H1 (cell line): ENCODE data around the gene MBD1. TPM values are rescaled to one million over a fixed set of nuclear protein-coding genes. Genes with fewer than 3 reads are reported as not detected.

Experiments used
- CTCF ChIA-PET: fragments of 300-600 bp; sonication (Branson Sonifier 250); formaldehyde crosslinking; loops from one replicate; lab custom pipeline; 2021; ENCODE audit not compliant: partially characterized antibody; lab: Charles Lee
- POLR2A ChIA-PET: fragments of 300-600 bp; sonication (Branson Sonifier 250); formaldehyde crosslinking; loops from one replicate; lab custom pipeline; 2021; ENCODE audit warnings: inconsistent platforms; ENCODE audit not compliant: partially characterized antibody; lab: Charles Lee
- DNase-seq, 2 experiments: peaks; one replicate each; pipeline versions ENCODE4 v3.0.0 to v3.0.0-alpha.2; 2010 to 2022; ENCODE audit warnings: low spot score in 2 of 2, low read depth in 1 of 2, mixed read lengths in 1 of 2
- FAIRE-seq: peaks from 2 replicates; lab custom pipeline; 2011; peaks lifted over from hg19 to GRCh38; lab: Jason Lieb, UNC
- H2AFZ ChIP-seq: 2 replicates; pipeline ENCODE4 v1.8.1; 2012; ENCODE audit warnings: low read length, inconsistent platforms
- H2AK5ac ChIP-seq: 2 replicates; pipeline ENCODE4 v1.6.1; 2013; ENCODE audit warnings: low read depth, low read length
- H2BK120ac ChIP-seq: replicated peaks from 2 replicates; pipeline ENCODE3; 2013; ENCODE audit warnings: low read depth, low read length, inconsistent platforms
- H2BK12ac ChIP-seq: 2 replicates; pipeline ENCODE4 v1.6.1; 2013; ENCODE audit warnings: low read depth, low read length
- H2BK15ac ChIP-seq: 2 replicates; pipeline ENCODE4 v1.6.1; 2013; ENCODE audit warnings: low read length
- H2BK20ac ChIP-seq: 2 replicates; pipeline ENCODE4 v1.6.1; 2013; ENCODE audit warnings: low read length
- H2BK5ac ChIP-seq: 2 replicates; pipeline ENCODE4 v1.6.1; 2013; ENCODE audit warnings: low read depth, low read length
- H3K14ac ChIP-seq: 2 replicates; pipeline ENCODE4 v1.6.1; 2013; ENCODE audit warnings: inconsistent platforms; ENCODE audit not compliant: insufficient read length
- H3K18ac ChIP-seq: 2 replicates; pipeline ENCODE4 v1.6.1; 2013; ENCODE audit warnings: low read length; ENCODE audit errors: extremely low read depth
- H3K23ac ChIP-seq: 2 replicates; pipeline ENCODE4 v1.6.1; 2013; ENCODE audit warnings: inconsistent platforms; ENCODE audit not compliant: insufficient read length
- H3K23me2 ChIP-seq: 2 replicates; pipeline ENCODE4 v1.6.1; 2013; ENCODE audit warnings: low read depth, low read length
- H3K27ac ChIP-seq: 2 replicates; pipeline ENCODE4 v1.6.1; 2011; ENCODE audit warnings: low read depth, low read length, inconsistent platforms
- H3K27me3 ChIP-seq, 4 experiments: replicated peaks in 1 of 4; 1 replicate in 1 of 4; 2 replicates in 3 of 4; pipeline versions ENCODE4 v1.6.1 to v1.8.1; 2011 to 2013; ENCODE audit warnings: low read length in 3 of 4, mild to moderate bottlenecking in 3 of 4, inconsistent platforms in 2 of 4, mixed read lengths in 2 of 4, moderate library complexity in 1 of 4; ENCODE audit not compliant: control insufficient read depth in 3 of 4, insufficient read depth in 3 of 4; ENCODE audit errors: extremely low read depth in 1 of 4
- H3K36me3 ChIP-seq, 4 experiments: 2 replicates each; pipeline versions ENCODE4 v1.6.1 to v1.8.1; 2011 to 2013; ENCODE audit warnings: mild to moderate bottlenecking in 4 of 4, low read length in 3 of 4, moderate library complexity in 2 of 4, control low read depth in 1 of 4, inconsistent platforms in 1 of 4; ENCODE audit not compliant: insufficient read depth in 4 of 4, control insufficient read depth in 2 of 4
- H3K4ac ChIP-seq: replicated peaks from 2 replicates; pipeline ENCODE3; 2013; ENCODE audit warnings: low read length, low read depth, mixed read lengths, inconsistent platforms; ENCODE audit not compliant: insufficient read length
- H3K4me1 ChIP-seq, 4 experiments: replicated peaks in 1 of 4; 1 replicate in 1 of 4; 2 replicates in 3 of 4; pipeline versions ENCODE4 v1.6.1 to v1.8.1; 2011 to 2013; ENCODE audit warnings: low read length in 3 of 4, inconsistent platforms in 2 of 4, mixed read lengths in 1 of 4; ENCODE audit not compliant: insufficient read depth in 4 of 4, control insufficient read depth in 3 of 4
- H3K4me2 ChIP-seq, 2 experiments: 2 replicates each; pipeline versions ENCODE4 v1.6.1 to v1.8.1; 2011 to 2013; ENCODE audit warnings: low read depth in 2 of 2, low read length in 2 of 2, control low read depth in 1 of 2, inconsistent platforms in 1 of 2, mild to moderate bottlenecking in 1 of 2; ENCODE audit not compliant: insufficient read depth in 1 of 2
- H3K4me3 ChIP-seq, 4 experiments: fragments of 200-600, 300-600 bp in 1 of 4; sonication (generic), shearing (Covaris generic), sonication (Bioruptor Twin) in 1 of 4; 2 replicates each; pipeline versions ENCODE4 v1.5.1 to v1.8.1; 2011 to 2016; ENCODE audit warnings: low read length in 4 of 4, low read depth in 3 of 4, control low read depth in 2 of 4, inconsistent platforms in 2 of 4, mild to moderate bottlenecking in 2 of 4, mixed read lengths in 1 of 4, moderate library complexity in 1 of 4; ENCODE audit not compliant: insufficient read depth in 2 of 4; ENCODE audit errors: extremely low read depth in 1 of 4
- H3K56ac ChIP-seq: replicated peaks from 2 replicates; pipeline ENCODE3; 2013; ENCODE audit warnings: low read depth, mild to moderate bottlenecking, mixed read lengths, low read length, inconsistent platforms; ENCODE audit not compliant: insufficient read length
- H3K79me1 ChIP-seq: 2 replicates; pipeline ENCODE4 v1.6.1; 2013; ENCODE audit warnings: low read depth, low read length, control low read depth
- H3K79me2 ChIP-seq, 2 experiments: 2 replicates each; pipeline versions ENCODE4 v1.6.1 to v1.8.1; 2012 to 2013; ENCODE audit warnings: low read length in 2 of 2, mild to moderate bottlenecking in 2 of 2, inconsistent platforms in 1 of 2; ENCODE audit not compliant: insufficient read depth in 2 of 2, control insufficient read depth in 1 of 2
- H3K9ac ChIP-seq, 4 experiments: replicated peaks in 1 of 4; 1 replicate in 1 of 4; 2 replicates in 3 of 4; pipeline versions ENCODE4 v1.6.1 to v1.8.1; 2011 to 2013; ENCODE audit warnings: low read depth in 3 of 4, low read length in 3 of 4, control low read depth in 2 of 4, mild to moderate bottlenecking in 2 of 4, moderate library complexity in 2 of 4, inconsistent platforms in 1 of 4; ENCODE audit errors: extremely low read depth in 1 of 4
- H3K9me3 ChIP-seq, 2 experiments: 2 replicates each; pipeline versions ENCODE4 v1.6.1 to v1.8.1; 2012 to 2013; ENCODE audit warnings: mild to moderate bottlenecking in 2 of 2, moderate library complexity in 2 of 2, control low read depth in 1 of 2, inconsistent platforms in 1 of 2, low read depth in 1 of 2, low read length in 1 of 2, mixed read lengths in 1 of 2; ENCODE audit not compliant: insufficient read depth in 2 of 2
- H4K20me1 ChIP-seq, 2 experiments: replicated peaks in 1 of 2; 2 replicates each; pipeline versions ENCODE3 to v1.8.1; 2011 to 2013; ENCODE audit warnings: inconsistent platforms in 2 of 2, low read length in 2 of 2, mild to moderate bottlenecking in 1 of 2; ENCODE audit not compliant: insufficient read depth in 2 of 2, control insufficient read depth in 1 of 2
- H4K5ac ChIP-seq: 2 replicates; pipeline ENCODE4 v1.6.1; 2013; ENCODE audit warnings: low read length, low read depth, mixed read lengths, inconsistent platforms; ENCODE audit not compliant: insufficient read length
- H4K8ac ChIP-seq: 2 replicates; pipeline ENCODE4 v1.8.0; 2013; ENCODE audit warnings: mild to moderate bottlenecking, moderate library complexity, low read length, inconsistent platforms; ENCODE audit not compliant: insufficient read depth; ENCODE audit errors: extremely low read depth
- H4K91ac ChIP-seq: replicated peaks from 2 replicates; pipeline ENCODE3; 2013; ENCODE audit warnings: low read length, mixed read lengths, inconsistent platforms; ENCODE audit not compliant: insufficient read length
- BACH1 ChIP-seq: IDR thresholded peaks from 2 replicates; pipeline ENCODE4 v1.6.1; 2012; ENCODE audit warnings: low read length, improper control_type of control experiment
- MAX ChIP-seq: IDR thresholded peaks from 2 replicates; pipeline ENCODE4 v1.6.1; 2012; ENCODE audit warnings: inconsistent platforms
- NRF1 ChIP-seq: IDR thresholded peaks from 2 replicates; pipeline ENCODE4 v1.6.1; 2011; ENCODE audit warnings: mild to moderate bottlenecking, low read depth, low read length, improper control_type of control experiment
- SIN3A ChIP-seq, 2 experiments: IDR thresholded peaks in 1 of 2; conservative IDR thresholded peaks in 1 of 2; 2 replicates each; pipeline ENCODE4 v1.6.1; 2011 to 2012; ENCODE audit warnings: low read length in 2 of 2, improper control_type of control experiment in 1 of 2, low read depth in 1 of 2, mild to moderate bottlenecking in 1 of 2
- WGBS, 2 experiments: shearing (Covaris generic) in 1 of 2; methylation state at CpG; one replicate each; pipeline versions ENCODE4 v1.1.6 to v1.1.7; 2013 to 2015; ENCODE audit warnings: low lambda C conversion rate in 2 of 2, mixed read lengths in 2 of 2, inconsistent platforms in 1 of 2, low coverage in 1 of 2, missing lambda C conversion rate in 1 of 2; ENCODE audit not compliant: insufficient replicate concordance in 2 of 2, insufficient coverage in 1 of 2, insufficient read length in 1 of 2; ENCODE audit errors: extremely low coverage in 1 of 2, missing lambda C conversion rate in 1 of 2; 5-methylcytosine and 5-hydroxymethylcytosine counted together
- polyA plus RNA-seq, 7 experiments: library from polyadenylated mRNA; depleted of rRNA in 3 of 7; stranded (reverse) in 5 of 7; unstranded in 2 of 7; fragments of >200 nt in 5 of 7; fragments of 200-250 nt in 2 of 7; gene quantifications; 1 replicate in 5 of 7; 2 replicates in 1 of 7; 4 replicates in 1 of 7; pipeline versions ENCODE4 v1.2.1 to v1.2.3, GENCODE V29; 2011 to 2013; ENCODE audit warnings: missing spikeins in 2 of 7, mixed read lengths in 2 of 7
- total RNA-seq: library from RNA; stranded (reverse); fragmentation: NEBNext Ultra II Directional; extraction: Animal tissue kit (Norgen Biotek cat#: 25700); gene quantifications from 2 replicates; pipeline ENCODE4 v1.2.1, GENCODE V29; 2021

MBD1 gene
- total and polyA plus RNA-seq, 2 of the 8 experiments (the other 6 are each of a cell fraction or from before 2014, with no cell fraction given), result 32.2 to 41.6 TPM

DNA sequence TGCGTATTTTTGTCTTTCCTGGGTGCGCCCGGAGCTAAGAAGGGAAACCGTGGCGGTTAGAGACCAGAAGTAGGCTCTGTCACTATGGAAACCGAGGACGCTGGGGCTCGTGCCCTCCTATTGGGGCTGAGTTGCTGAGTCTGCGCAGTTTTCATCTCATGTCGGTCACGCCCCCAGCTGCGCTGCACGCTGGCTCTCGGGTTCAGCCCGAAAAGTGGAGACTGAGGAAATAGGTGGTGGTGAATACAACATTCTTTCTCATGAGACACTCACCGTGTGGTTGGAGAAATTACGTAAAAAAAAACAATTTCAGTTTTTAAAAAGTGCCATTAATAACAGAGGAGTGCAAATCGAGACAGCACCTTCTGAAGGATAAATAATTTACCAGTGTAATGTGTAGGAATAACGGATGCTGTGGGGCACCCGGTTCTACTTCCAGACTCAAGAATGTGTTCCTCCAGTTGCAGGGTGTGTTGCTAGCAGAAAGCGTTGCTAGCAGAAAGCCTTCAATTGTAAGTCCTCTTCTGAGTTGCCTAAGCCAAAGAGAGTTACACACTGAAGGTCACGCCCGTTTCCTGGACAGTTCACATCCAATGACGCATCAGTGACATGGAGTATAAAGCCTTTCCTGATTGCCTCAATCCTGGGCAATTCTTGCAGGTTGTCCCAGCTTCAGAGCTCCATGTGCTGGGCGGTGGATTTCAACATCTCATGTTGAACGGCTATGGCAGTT is 26.6 kb upstream of the MBD1 start:
- no peak overlapping the region for H3K18ac ChIP-seq
- no peak overlapping the region for H2BK20ac ChIP-seq
- H3K14ac ChIP-seq, result no peak overlapping the region
- peak; percentile 62 for TF ChIP-seq NRF1
- peak; percentile 83 to 91 for TF ChIP-seq SIN3A (conservative IDR thresholded peaks at IDR 0.05 in 1 of 2, IDR thresholded peaks at IDR 0.05 in 1 of 2; ENCODE audit: low read depth in 1 of 2, low read length in 2 of 2)
- peak; percentile 56 for TF ChIP-seq MAX
- no peak for TF ChIP-seq BACH1
- TF ChIP-seq, all 59 proteins: peak for 3
- peak; percentile 90 for FAIRE-seq
- Histone ChIP-seq H3K23me2 (peaks cover 4% of the 10 kb centered on the region), H2BK120ac (no peak overlapping the region), H3K4me3 (peak overlapping the region; percentile 48 to 73 (median 66)), H3K23ac (no peak overlapping the region), H4K91ac (no peak overlapping the region), H4K5ac (no peak overlapping the region), H4K20me1 (no peaks in the 10 kb centered on the region), H3K56ac (no peak overlapping the region), H3K79me1 (no peaks in the 10 kb centered on the region), H4K8ac (no peak overlapping the region), H2AK5ac (no peak overlapping the region), H2BK15ac (no peak overlapping the region), H3K9me3 (no peaks in the 10 kb centered on the region), H3K27ac (no peak overlapping the region), H2BK12ac (no peak overlapping the region), H2BK5ac (no peak overlapping the region), H3K79me2 (no peaks in the 10 kb centered on the region), H2AFZ (peak overlapping the region; percentile 81), H3K9ac (no peak overlapping the region; a peak in 1 of 7 replicates), H3K4me2 (peak overlapping the region; percentile 65 to 88), H3K4ac (no peak overlapping the region), H3K27me3 (peaks cover 0 to 8% (median 6%) of the 10 kb centered on the region in 4 experiments; a peak in 5 of 7 replicates), H3K36me3 (no peaks in the 10 kb centered on the region), H3K4me1 (peaks cover 0 to 4% (median 0%) of the 10 kb centered on the region in 4 experiments; a peak in 2 of 7 replicates)
- peak; percentile 53 to 91 for DNase-seq
- ChIA-PET POLR2A (interaction anchor here (1.5 kb wide), 1 partner anchor 26 kb away, joined by 4 read pairs; the partner anchor contains the start of gene MBD1), CTCF (interaction anchor here (0.7 to 1.6 kb wide), 3 partner anchors 32 to 125 kb away, joined by 3 to 10 read pairs (median 3); no protein-coding TSS in a partner anchor)
- WGBS, 2 experiments, result 19% methylated on average over 26 of the region's 26 CpGs; no CpG with 5 or more reads in 1 of the 2 experiments
